NCI-H69 (cell line): ENCODE data around the gene CTNNAL1.
"Not testable (repeated sequence)": the region's sequence is repeated elsewhere in the genome, so short reads cannot be mapped to it uniquely, and the experiment has no call there.

Experiments used
- DNase-seq: peaks from one replicate; lab custom pipeline; 2025; lab: John Stamatoyannopoulos, UW

The CTNNAL1 gene

GRCh38 chr9:108933718-108934322, 79.5 kb downstream of the CTNNAL1 start, which contains the start of gene ELP1:
Gene ELP1 (minus strand): TSS chr9:108934124. CDS start chr9:108931146, 2,978 bp downstream.
- DNase-seq: peak; percentile 98

- peak; percentile 83 for DNase-seq
Measured at GRCh38 chr9:108933231-108933717, 80.0 kb downstream of the CTNNAL1 start.

GRCh38 chr9:108928386-108928785, 84.9 kb downstream of the CTNNAL1 start:
- no peak for DNase-seq

GRCh38 chr9:108924466-108924865, 88.8 kb downstream of the CTNNAL1 start:
- no peak for DNase-seq

GRCh38 chr9:108921200-108921599, 92.1 kb downstream of the CTNNAL1 start:
- no peak for DNase-seq

GRCh38 chr9:108920401-108920800, 92.9 kb downstream of the CTNNAL1 start:
- not testable (repeated sequence) for DNase-seq

GRCh38 chr9:108919517-108919916, 93.8 kb downstream of the CTNNAL1 start:
- no peak for DNase-seq

GRCh38 chr9:108913391-108913790, 99.9 kb downstream of the CTNNAL1 start:
- no peak for DNase-seq

GRCh38 chr9:108911820-108912219, 101.5 kb downstream of the CTNNAL1 start:
- DNase-seq: no peak

GRCh38 chr9:108910914-108911313, 102.4 kb downstream of the CTNNAL1 start:
- no peak for DNase-seq

- no peak for DNase-seq
Measured at GRCh38 chr9:108910402-108910801, 102.9 kb downstream of the CTNNAL1 start.

GRCh38 chr9:108905494-108905893, 107.8 kb downstream of the CTNNAL1 start:
- DNase-seq: peak; percentile 36

GRCh38 chr9:108904161-108904560, 109.1 kb downstream of the CTNNAL1 start:
- no peak for DNase-seq

- peak; percentile 30 for DNase-seq
Measured at GRCh38 chr9:108903420-108904103, 109.7 kb downstream of the CTNNAL1 start.

- peak; percentile 81 for DNase-seq
Measured at GRCh38 chr9:108900176-108900575, 113.1 kb downstream of the CTNNAL1 start.

- DNase-seq: not testable (repeated sequence)
Measured at GRCh38 chr9:108899023-108899695, 114.1 kb downstream of the CTNNAL1 start.

GRCh38 chr9:108897324-108898096, 115.8 kb downstream of the CTNNAL1 start:
- DNase-seq: no peak

- DNase-seq: no peak
Measured at GRCh38 chr9:108894225-108894997, 118.9 kb downstream of the CTNNAL1 start.
